Esophagus muscularis mucosa (tissue), 4 donors: ENCODE data around the gene MICAL3. TPM values are rescaled to one million over a fixed set of nuclear protein-coding genes. Genes with fewer than 3 reads are reported as not detected.
"Not testable (repeated sequence)": the region's sequence is repeated elsewhere in the genome, so short reads cannot be mapped to it uniquely, and the experiment has no call there.

Source experiments
- DNase-seq: peaks from one replicate; pipeline ENCODE4 v3.0.0-alpha.2; 2017; ENCODE audit errors: extremely low spot score
- H3K27ac ChIP-seq, 4 donors: fragments of 200-600 bp; sonication (generic); replicated peaks in 1 of 4; 1 replicate in 3 of 4; 2 replicates in 1 of 4; pipeline ENCODE4 v1.5.1; 2016 to 2019; ENCODE audit warnings: mild to moderate bottlenecking in 1 of 4
- H3K27me3 ChIP-seq, 4 donors: fragments of 200-600 bp; sonication (generic); one replicate each; pipeline versions ENCODE4 v1.5.1 to v1.6.0; 2016 to 2019
- H3K36me3 ChIP-seq, 4 donors: fragments of 200-600 bp; sonication (generic); one replicate each; pipeline ENCODE4 v1.5.1; 2016 to 2019
- H3K4me1 ChIP-seq, 4 donors: fragments of 200-600 bp; sonication (generic); one replicate each; pipeline ENCODE4 v1.5.1; 2016 to 2019
- H3K4me3 ChIP-seq, 4 donors: fragments of 200-600 bp; sonication (generic); 1 replicate in 2 of 4; 2 replicates in 2 of 4; pipeline ENCODE4 v1.5.1; 2016 to 2019; ENCODE audit warnings: mild to moderate bottlenecking in 4 of 4, moderate library complexity in 1 of 4
- H3K9me3 ChIP-seq, 4 donors: fragments of 200-600 bp; sonication (generic); 1 replicate in 3 of 4; 2 replicates in 1 of 4; pipeline ENCODE4 v1.5.1; 2016 to 2019
- CTCF ChIP-seq, 3 experiments: fragments of 200-600 bp in 2 of 3; fragments of 450-650 bp in 1 of 3; sonication (generic) in 2 of 3; IDR thresholded peaks; one replicate each; pipeline ENCODE4 v1.5.1; 2017 to 2019; ENCODE audit warnings: antibody characterized with exemption in 3 of 3, mild to moderate bottlenecking in 2 of 3, moderate library complexity in 1 of 3
- EP300 ChIP-seq: sonication (generic); formaldehyde crosslinking; IDR thresholded peaks from one replicate; pipeline ENCODE4 v1.6.1; 2017; ENCODE audit warnings: antibody characterized with exemption
- POLR2A ChIP-seq: fragments of 450-650 bp; IDR thresholded peaks from one replicate; pipeline ENCODE4 v1.6.1; 2017; ENCODE audit warnings: antibody characterized with exemption, moderate library complexity, mild to moderate bottlenecking, low read depth
- POLR2AphosphoS5 ChIP-seq, 2 donors: sonication (generic); formaldehyde crosslinking; IDR thresholded peaks; one replicate each; pipeline ENCODE4 v1.6.1; 2017; ENCODE audit warnings: antibody characterized with exemption in 2 of 2
- WGBS: methylation state at CpG from one replicate; pipeline ENCODE4 v1.1.5; 2018; 5-methylcytosine and 5-hydroxymethylcytosine counted together
- intact Hi-C: fragments of 100-400 bp; cut with DNase I; formaldehyde crosslinking; loops from one replicate; pipeline ENCODE4 v1.15.1; 2023
- total RNA-seq, 4 donors: library from RNA; depleted of rRNA; stranded (reverse); fragments of >200 nt; gene quantifications; one replicate each; pipeline versions ENCODE4 v1.1.0 to v1.2.1, GENCODE V29; 2016

Gene MICAL3
- total RNA-seq, 4 donors from 2014 or later, result 35.1 to 91.8 (median 67.8) TPM

GRCh38 chr22:17878941-17879340 is 145.4 kb downstream of the MICAL3 start:
- TF ChIP-seq POLR2A (no peak), EP300 (no peak), CTCF (IDR thresholded peaks at IDR 0.05) (no peak), POLR2AphosphoS5 (IDR thresholded peaks at IDR 0.05) (no peak)
- intact Hi-C loops, result no loop called here
- no peak overlapping the region for H3K4me3 ChIP-seq
- no peaks in the 10 kb centered on the region for H3K9me3 ChIP-seq
- DNase-seq, result no peak
- peaks cover 0 to 11% (median 6%) of the 10 kb centered on the region in 4 donors for H3K4me1 ChIP-seq
- H3K36me3 ChIP-seq, result peaks cover 16 to 90% (median 69%) of the 10 kb centered on the region in 4 donors
- no peak overlapping the region for H3K27ac ChIP-seq
- 90% methylated on average over 6 of the region's 7 CpGs for WGBS
- H3K27me3 ChIP-seq, result no peaks in the 10 kb centered on the region

GRCh38 chr22:17878186-17878694 is 146.1 kb downstream of the MICAL3 start:
- no peak overlapping the region for H3K27ac ChIP-seq
- H3K4me1 ChIP-seq, result peaks cover 0 to 13% (median 3%) of the 10 kb centered on the region in 4 donors
- no peak for TF ChIP-seq POLR2A
- 89% methylated on average over 9 of the region's 10 CpGs for WGBS
- no peak overlapping the region for H3K4me3 ChIP-seq
- no peak for DNase-seq
- intact Hi-C loops, result no loop called here
- peaks cover 19 to 90% (median 73%) of the 10 kb centered on the region in 4 donors for H3K36me3 ChIP-seq
- no peaks in the 10 kb centered on the region for H3K9me3 ChIP-seq
- no peaks in the 10 kb centered on the region for H3K27me3 ChIP-seq

- intact Hi-C loops, H3K27ac ChIP-seq, DNase-seq, H3K9me3 ChIP-seq, H3K27me3 ChIP-seq, H3K4me3 ChIP-seq: not testable (repeated sequence)
- H3K4me1 ChIP-seq, result peaks cover 0 to 13% (median 3%) of the 10 kb centered on the region in 4 donors
- H3K36me3 ChIP-seq, result peaks cover 28 to 90% (median 73%) of the 10 kb centered on the region in 4 donors
Observed at GRCh38 chr22:17876878-17877855, 147.2 kb downstream of the MICAL3 start.

- WGBS, result 91% methylated on average over 4 of the region's 4 CpGs
- peaks cover 0 to 13% (median 3%) of the 10 kb centered on the region in 4 donors for H3K4me1 ChIP-seq
- no peaks in the 10 kb centered on the region for H3K9me3 ChIP-seq
- H3K4me3 ChIP-seq, result no peak overlapping the region
- TF ChIP-seq POLR2AphosphoS5 (IDR thresholded peaks at IDR 0.05) (no peak), EP300 (no peak), CTCF (IDR thresholded peaks at IDR 0.05) (no peak), POLR2A (no peak)
- H3K36me3 ChIP-seq, result peaks cover 33 to 90% (median 74%) of the 10 kb centered on the region in 4 donors
- no peak for DNase-seq
- intact Hi-C loops, result no loop called here
- H3K27me3 ChIP-seq, result no peaks in the 10 kb centered on the region
- H3K27ac ChIP-seq, result no peak overlapping the region
Observed at GRCh38 chr22:17876306-17876831, 148.0 kb downstream of the MICAL3 start.

- no peaks in the 10 kb centered on the region for H3K9me3 ChIP-seq
- no peak for TF ChIP-seq POLR2AphosphoS5 (IDR thresholded peaks at IDR 0.05)
- no peak for TF ChIP-seq POLR2A
- no peak for TF ChIP-seq EP300
- TF ChIP-seq CTCF (IDR thresholded peaks at IDR 0.05), result no peak
- H3K27me3 ChIP-seq, result no peaks in the 10 kb centered on the region
- peaks cover 0 to 14% (median 6%) of the 10 kb centered on the region in 4 donors for H3K4me1 ChIP-seq
- no peak for DNase-seq
- H3K4me3 ChIP-seq, result no peak overlapping the region
- no peak overlapping the region for H3K27ac ChIP-seq
- H3K36me3 ChIP-seq, result peaks cover 29 to 90% (median 74%) of the 10 kb centered on the region in 4 donors
- WGBS, result 96% methylated on average over 10 of the region's 12 CpGs
- intact Hi-C loops, result no loop called here
Observed at GRCh38 chr22:17875631-17876030, 148.7 kb downstream of the MICAL3 start.
